H9 (cell line): ENCODE results near the gene CYB5B. TPM values are rescaled to one million over a fixed set of nuclear protein-coding genes. Genes with fewer than 3 reads are reported as not detected.

Source experiments
- DNase-seq: peaks from one replicate; pipeline ENCODE4 v3.0.0-alpha.2; 2017
- H2AFZ ChIP-seq: one replicate; pipeline ENCODE4 v1.6.1; 2013; ENCODE audit warnings: mild to moderate bottlenecking, low read length, control low read depth, moderate library complexity
- H2AK5ac ChIP-seq: 2 replicates; pipeline ENCODE4 v1.6.1; 2013; ENCODE audit warnings: low read length, control low read depth, mixed read lengths; ENCODE audit not compliant: insufficient read length
- H2BK120ac ChIP-seq: one replicate; pipeline ENCODE4 v1.6.1; 2013; ENCODE audit warnings: low read depth, mild to moderate bottlenecking, low read length, control low read depth, inconsistent platforms; ENCODE audit not compliant: poor library complexity, severe bottlenecking
- H2BK12ac ChIP-seq: 2 replicates; pipeline ENCODE4 v1.6.1; 2013; ENCODE audit warnings: low read length, control low read depth, mixed read lengths, low read depth; ENCODE audit not compliant: insufficient read length
- H2BK15ac ChIP-seq: 2 replicates; pipeline ENCODE4 v1.6.1; 2013; ENCODE audit warnings: low read depth, low read length, control low read depth
- H2BK20ac ChIP-seq: one replicate; pipeline ENCODE4 v1.6.1; 2013; ENCODE audit warnings: low read depth, mild to moderate bottlenecking, low read length, control low read depth, inconsistent platforms; ENCODE audit not compliant: poor library complexity, severe bottlenecking
- H2BK5ac ChIP-seq: 2 replicates; pipeline ENCODE4 v1.6.1; 2013; ENCODE audit warnings: low read length, control low read depth, mixed read lengths; ENCODE audit not compliant: insufficient read length
- H3K14ac ChIP-seq: 2 replicates; pipeline ENCODE4 v1.6.1; 2013; ENCODE audit warnings: low read length, control low read depth; ENCODE audit not compliant: insufficient read depth
- H3K18ac ChIP-seq: 2 replicates; pipeline ENCODE4 v1.6.1; 2013; ENCODE audit warnings: low read depth, mild to moderate bottlenecking, mixed read lengths, low read length, control low read depth; ENCODE audit not compliant: insufficient read length
- H3K23ac ChIP-seq: 2 replicates; pipeline ENCODE4 v1.6.1; 2013; ENCODE audit warnings: low read length, control low read depth, mixed read lengths, low read depth; ENCODE audit not compliant: insufficient read length
- H3K23me2 ChIP-seq: 2 replicates; pipeline ENCODE4 v1.6.1; 2013; ENCODE audit warnings: low read depth, mild to moderate bottlenecking, mixed read lengths, low read length, control low read depth; ENCODE audit not compliant: insufficient read length, poor library complexity, severe bottlenecking
- H3K27ac ChIP-seq: 2 replicates; pipeline ENCODE4 v1.5.1; 2013; ENCODE audit warnings: low read length, control low read depth, mixed read lengths, low read depth; ENCODE audit not compliant: insufficient read length
- H3K27me3 ChIP-seq: 2 replicates; pipeline ENCODE4 v1.6.1; 2013; ENCODE audit warnings: low read length, control low read depth, inconsistent platforms; ENCODE audit not compliant: insufficient read depth
- H3K4ac ChIP-seq: 2 replicates; pipeline ENCODE4 v1.6.1; 2013; ENCODE audit warnings: low read depth, mild to moderate bottlenecking, control low read depth, inconsistent platforms, low read length, moderate library complexity
- H3K4me1 ChIP-seq: 2 replicates; pipeline ENCODE4 v1.6.1; 2013; ENCODE audit warnings: low read length, control low read depth, inconsistent platforms; ENCODE audit not compliant: insufficient read depth
- H3K4me2 ChIP-seq: 2 replicates; pipeline ENCODE4 v1.6.1; 2013; ENCODE audit warnings: low read length, control low read depth, mixed read lengths; ENCODE audit not compliant: insufficient read length, insufficient read depth
- H3K56ac ChIP-seq: 2 replicates; pipeline ENCODE4 v1.6.1; 2013; ENCODE audit warnings: low read depth, mild to moderate bottlenecking, mixed read lengths, low read length, control low read depth; ENCODE audit not compliant: insufficient read length
- H3K79me1 ChIP-seq: 2 replicates; pipeline ENCODE4 v1.6.1; 2013; ENCODE audit warnings: low read depth, mild to moderate bottlenecking, moderate library complexity, low read length, control low read depth, inconsistent platforms; ENCODE audit not compliant: insufficient read depth, poor library complexity, severe bottlenecking
- H3K79me2 ChIP-seq: 2 replicates; pipeline ENCODE4 v1.6.1; 2013; ENCODE audit warnings: low read length, control low read depth, inconsistent platforms; ENCODE audit not compliant: insufficient read depth
- H3K9ac ChIP-seq: 2 replicates; pipeline ENCODE4 v1.6.1; 2013; ENCODE audit warnings: low read length, control low read depth, mixed read lengths; ENCODE audit not compliant: insufficient read length; ENCODE audit errors: extremely low read depth
- H3K9me3 ChIP-seq: one replicate; pipeline ENCODE4 v1.6.1; 2013; ENCODE audit warnings: low read depth, low read length, inconsistent platforms; ENCODE audit not compliant: control insufficient read depth
- H3T11ph ChIP-seq: one replicate; pipeline ENCODE4 v1.6.1; 2013; ENCODE audit warnings: mild to moderate bottlenecking, low read length, control low read depth, inconsistent platforms
- H4K20me1 ChIP-seq: one replicate; pipeline ENCODE4 v1.6.1; 2013; ENCODE audit not compliant: control insufficient read depth, insufficient read length, insufficient read depth
- H4K5ac ChIP-seq: 2 replicates; pipeline ENCODE4 v1.6.1; 2013; ENCODE audit warnings: low read depth, mild to moderate bottlenecking, mixed read lengths, low read length, control low read depth; ENCODE audit not compliant: insufficient read length
- H4K8ac ChIP-seq: replicated peaks from 2 replicates; pipeline ENCODE4 v1.6.1; 2013; ENCODE audit warnings: low read length, control low read depth, mixed read lengths, low read depth; ENCODE audit not compliant: insufficient read length
- H4K91ac ChIP-seq: 2 replicates; pipeline ENCODE4 v1.6.1; 2013; ENCODE audit warnings: low read depth, mild to moderate bottlenecking, moderate library complexity, mixed read lengths, low read length, control low read depth; ENCODE audit not compliant: insufficient read length
- H3K27ac Mint-ChIP-seq, 3 experiments: 2 replicates in 2 of 3; 3 replicates in 1 of 3; pipeline ENCODE4 v1.8.0; 2020 to 2021; ENCODE audit warnings: mixed read lengths in 3 of 3, mild to moderate bottlenecking in 1 of 3, moderate library complexity in 1 of 3
- H3K27me3 Mint-ChIP-seq: 2 replicates; pipeline ENCODE4 v1.8.0; 2021; ENCODE audit warnings: low read depth, mild to moderate bottlenecking, moderate library complexity, mixed read lengths
- H3K36me3 Mint-ChIP-seq, 3 experiments: 2 replicates in 2 of 3; 3 replicates in 1 of 3; pipeline ENCODE4 v1.8.0; 2020 to 2021; ENCODE audit warnings: low read depth in 3 of 3, mixed read lengths in 3 of 3; ENCODE audit not compliant: insufficient read depth in 1 of 3
- H3K4me1 Mint-ChIP-seq, 2 experiments: 2 replicates each; pipeline ENCODE4 v1.8.0; 2020; ENCODE audit warnings: mixed read lengths in 2 of 2
- H3K4me3 Mint-ChIP-seq, 2 experiments: 2 replicates in 1 of 2; 3 replicates in 1 of 2; pipeline ENCODE4 v1.8.0; 2020 to 2021; ENCODE audit warnings: mild to moderate bottlenecking in 2 of 2, mixed read lengths in 2 of 2, moderate library complexity in 1 of 2
- H3K9me3 Mint-ChIP-seq, 2 experiments: 2 replicates in 1 of 2; 3 replicates in 1 of 2; pipeline ENCODE4 v1.8.0; 2020; ENCODE audit warnings: mild to moderate bottlenecking in 2 of 2, mixed read lengths in 2 of 2, moderate library complexity in 1 of 2
- WGBS: extraction: QIAGEN DNeasy Blood & Tissue Kit; methylation state at CpG from one replicate; pipeline ENCODE4 v1.1.7; 2013; ENCODE audit warnings: missing lambda C conversion rate, low lambda C conversion rate, mixed read lengths; ENCODE audit not compliant: insufficient read length; ENCODE audit errors: extremely low coverage; 5-methylcytosine and 5-hydroxymethylcytosine counted together
- total RNA-seq: library from RNA; stranded (reverse); gene quantifications from 2 replicates; pipeline ENCODE4 v1.2.1, GENCODE V29; 2021
- TF ChIP-seq, protein P1 (sequence below): fragments of 200-600 bp; sonication (generic); conservative IDR thresholded peaks from 3 replicates; pipeline ENCODE4 v1.8.0; 2021; ENCODE audit warnings: antibody characterized with exemption, mild to moderate bottlenecking

The CYB5B gene
- total RNA-seq, 1 experiment from 2014 or later: 126 TPM

DNA sequence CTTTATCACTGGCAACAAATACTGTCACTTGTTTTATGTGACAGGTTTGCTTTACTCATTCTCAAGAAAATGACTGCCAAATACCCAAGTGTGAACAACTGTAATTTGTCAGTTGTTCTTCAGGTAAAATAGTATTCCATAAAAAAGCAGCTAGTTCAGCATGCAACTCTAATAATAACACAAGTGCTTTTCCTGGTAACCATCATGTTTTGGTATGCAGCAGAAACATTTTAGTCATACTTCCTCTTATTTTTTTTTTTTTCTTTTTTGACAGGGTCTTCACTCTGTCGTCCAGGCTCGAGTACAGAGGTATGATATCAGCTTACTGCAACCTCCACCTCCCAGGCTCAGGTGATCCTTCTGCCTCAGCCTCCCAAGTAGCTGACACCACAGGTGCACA is 43.2 kb upstream of the CYB5B start:
- H3K79me1 ChIP-seq: peaks cover 8% of the 10 kb centered on the region
- H3K4ac ChIP-seq: no peak overlapping the region
- Mint-ChIP-seq H3K27me3 (no peaks in the 10 kb centered on the region), H3K36me3 (peaks cover 39 to 67% (median 66%) of the 10 kb centered on the region in 3 experiments), H3K4me1 (peaks cover 4 to 8% of the 10 kb centered on the region in 2 experiments; a peak in 3 of 4 replicates), H3K4me3 (no peak overlapping the region), H3K9me3 (no peaks in the 10 kb centered on the region), H3K27ac (no peak overlapping the region)
- no peaks in the 10 kb centered on the region for H4K20me1 ChIP-seq
- WGBS: no CpG with 5 or more reads among the region's 2 CpGs
- no peak overlapping the region for H3K4me2 ChIP-seq
- H3K23ac ChIP-seq: no peak overlapping the region
- no peak overlapping the region for H2BK15ac ChIP-seq
- H3K79me2 ChIP-seq: peaks cover 5% of the 10 kb centered on the region; the same call in 1 of the 2 replicates
- H4K91ac ChIP-seq: no peak overlapping the region
- H2BK120ac ChIP-seq: no peak overlapping the region
- H2BK20ac ChIP-seq: no peak overlapping the region
- H3K14ac ChIP-seq: no peak overlapping the region
- H3K23me2 ChIP-seq: peaks cover 2% of the 10 kb centered on the region
- no peak overlapping the region for H2BK5ac ChIP-seq
- H3K9me3 ChIP-seq: no peaks in the 10 kb centered on the region
- no peak overlapping the region for H2BK12ac ChIP-seq
- no peak overlapping the region for H3K56ac ChIP-seq
- no peak overlapping the region for H3K27ac ChIP-seq
- no peak for DNase-seq
- H2AFZ ChIP-seq: no peak overlapping the region
- TF ChIP-seq, protein P1, sequence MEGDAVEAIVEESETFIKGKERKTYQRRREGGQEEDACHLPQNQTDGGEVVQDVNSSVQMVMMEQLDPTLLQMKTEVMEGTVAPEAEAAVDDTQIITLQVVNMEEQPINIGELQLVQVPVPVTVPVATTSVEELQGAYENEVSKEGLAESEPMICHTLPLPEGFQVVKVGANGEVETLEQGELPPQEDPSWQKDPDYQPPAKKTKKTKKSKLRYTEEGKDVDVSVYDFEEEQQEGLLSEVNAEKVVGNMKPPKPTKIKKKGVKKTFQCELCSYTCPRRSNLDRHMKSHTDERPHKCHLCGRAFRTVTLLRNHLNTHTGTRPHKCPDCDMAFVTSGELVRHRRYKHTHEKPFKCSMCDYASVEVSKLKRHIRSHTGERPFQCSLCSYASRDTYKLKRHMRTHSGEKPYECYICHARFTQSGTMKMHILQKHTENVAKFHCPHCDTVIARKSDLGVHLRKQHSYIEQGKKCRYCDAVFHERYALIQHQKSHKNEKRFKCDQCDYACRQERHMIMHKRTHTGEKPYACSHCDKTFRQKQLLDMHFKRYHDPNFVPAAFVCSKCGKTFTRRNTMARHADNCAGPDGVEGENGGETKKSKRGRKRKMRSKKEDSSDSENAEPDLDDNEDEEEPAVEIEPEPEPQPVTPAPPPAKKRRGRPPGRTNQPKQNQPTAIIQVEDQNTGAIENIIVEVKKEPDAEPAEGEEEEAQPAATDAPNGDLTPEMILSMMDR: no peak
- no peak overlapping the region for H3T11ph ChIP-seq
- no peak overlapping the region for H3K9ac ChIP-seq
- no peak overlapping the region for H3K18ac ChIP-seq
- H3K27me3 ChIP-seq: no peaks in the 10 kb centered on the region
- H4K8ac ChIP-seq: no peak overlapping the region
- no peak overlapping the region for H4K5ac ChIP-seq
- no peak overlapping the region for H2AK5ac ChIP-seq
- H3K4me1 ChIP-seq: no peaks in the 10 kb centered on the region
